ENCODE data around the gene LGALS9.

LGALS9 gene

DNA sequence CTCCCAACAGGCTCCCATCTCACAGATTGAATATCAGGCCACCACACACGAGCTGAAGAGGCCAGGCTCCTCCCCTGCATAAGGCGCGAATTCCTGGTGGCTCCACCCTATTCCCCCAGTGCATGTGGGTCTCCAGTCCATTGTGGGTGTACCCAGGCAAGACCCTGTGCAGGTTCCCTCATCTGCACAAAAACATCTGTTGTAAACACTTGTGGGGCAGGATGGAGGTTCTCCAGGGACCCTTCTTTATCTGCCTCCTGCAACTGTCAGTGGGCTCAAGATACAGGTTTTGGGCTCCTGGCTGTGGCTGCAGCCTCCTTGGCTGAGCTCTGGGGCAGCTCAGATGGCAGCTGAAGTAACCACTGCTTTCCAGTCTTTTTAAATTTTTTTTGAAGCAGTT lies 17.6 kb upstream of the LGALS9 start:
- ChIA-PET POLR2A (no interaction called here), CTCF (interaction anchor here (1.0 to 12.3 kb wide), 9 partner anchors 10 to 377 kb away, joined by 3 to 118 read pairs (median 5); no protein-coding TSS in a partner anchor)
- DNase-seq (ENCODE audit: extremely low spot score), result no peak
- TF ChIP-seq, protein P1, sequence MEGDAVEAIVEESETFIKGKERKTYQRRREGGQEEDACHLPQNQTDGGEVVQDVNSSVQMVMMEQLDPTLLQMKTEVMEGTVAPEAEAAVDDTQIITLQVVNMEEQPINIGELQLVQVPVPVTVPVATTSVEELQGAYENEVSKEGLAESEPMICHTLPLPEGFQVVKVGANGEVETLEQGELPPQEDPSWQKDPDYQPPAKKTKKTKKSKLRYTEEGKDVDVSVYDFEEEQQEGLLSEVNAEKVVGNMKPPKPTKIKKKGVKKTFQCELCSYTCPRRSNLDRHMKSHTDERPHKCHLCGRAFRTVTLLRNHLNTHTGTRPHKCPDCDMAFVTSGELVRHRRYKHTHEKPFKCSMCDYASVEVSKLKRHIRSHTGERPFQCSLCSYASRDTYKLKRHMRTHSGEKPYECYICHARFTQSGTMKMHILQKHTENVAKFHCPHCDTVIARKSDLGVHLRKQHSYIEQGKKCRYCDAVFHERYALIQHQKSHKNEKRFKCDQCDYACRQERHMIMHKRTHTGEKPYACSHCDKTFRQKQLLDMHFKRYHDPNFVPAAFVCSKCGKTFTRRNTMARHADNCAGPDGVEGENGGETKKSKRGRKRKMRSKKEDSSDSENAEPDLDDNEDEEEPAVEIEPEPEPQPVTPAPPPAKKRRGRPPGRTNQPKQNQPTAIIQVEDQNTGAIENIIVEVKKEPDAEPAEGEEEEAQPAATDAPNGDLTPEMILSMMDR (IDR thresholded peaks at IDR 0.05; ENCODE audit: control extremely low read depth, extremely low read depth, low read depth, missing control alignments), result no peak

DNA sequence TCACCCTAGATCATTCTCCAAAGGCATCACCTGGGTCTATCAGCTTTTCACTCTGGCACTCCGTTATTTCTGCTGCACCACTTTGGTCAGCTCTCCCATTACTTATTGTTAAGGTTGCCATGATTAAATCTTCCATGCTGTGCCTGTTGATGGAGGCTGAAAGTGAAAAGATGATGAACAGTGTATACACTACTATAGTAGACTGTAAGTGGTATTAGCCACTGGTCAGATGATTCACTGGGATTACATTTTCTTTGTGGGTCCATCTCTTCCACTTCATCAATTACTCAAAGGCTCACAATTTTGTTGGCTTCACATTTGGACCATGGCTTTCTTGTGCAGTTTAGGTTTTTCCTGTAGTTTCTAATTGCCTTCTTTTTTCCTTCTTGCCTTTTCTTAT lies 15.9 kb upstream of the LGALS9 start:
- no peak for DNase-seq (ENCODE audit: extremely low spot score)
- ChIA-PET POLR2A (no interaction called here), CTCF (interaction anchor here (0.9 to 12.3 kb wide), 8 partner anchors 9 to 379 kb away, joined by 3 to 118 read pairs (median 4); no protein-coding TSS in a partner anchor)
- TF ChIP-seq, protein P1 (IDR thresholded peaks at IDR 0.05; ENCODE audit: control extremely low read depth, extremely low read depth, low read depth, missing control alignments), result no peak

DNA sequence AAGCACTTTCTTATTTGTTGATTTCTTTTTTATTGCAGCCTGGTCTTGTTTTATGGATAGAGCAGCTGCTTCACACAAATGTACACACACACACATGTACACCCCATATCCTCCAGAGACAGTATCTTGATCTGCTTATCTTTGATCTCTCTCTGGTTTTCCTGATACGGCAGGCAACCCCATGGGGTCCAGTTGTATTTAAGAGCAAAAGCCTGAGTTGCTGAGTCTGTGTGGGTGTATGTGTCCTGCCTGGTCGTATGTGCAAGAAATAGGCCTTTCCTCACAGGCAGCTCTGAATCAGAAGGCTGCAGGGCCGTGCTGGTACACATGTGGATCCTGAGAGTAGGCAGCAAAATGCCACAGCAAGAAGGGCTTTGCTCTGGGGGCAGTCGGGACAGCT lies 14.6 kb upstream of the LGALS9 start:
- TF ChIP-seq, protein P1 (IDR thresholded peaks at IDR 0.05; ENCODE audit: control extremely low read depth, extremely low read depth, low read depth, missing control alignments), result no peak
- POLR2A ChIA-PET, result no interaction called here
- DNase-seq (ENCODE audit: extremely low spot score), result no peak
- CTCF ChIA-PET, result interaction anchor here (1.7 to 12.3 kb wide), 3 partner anchors 15 to 38 kb away, joined by 6 to 118 read pairs (median 6); no protein-coding TSS in a partner anchor

DNA sequence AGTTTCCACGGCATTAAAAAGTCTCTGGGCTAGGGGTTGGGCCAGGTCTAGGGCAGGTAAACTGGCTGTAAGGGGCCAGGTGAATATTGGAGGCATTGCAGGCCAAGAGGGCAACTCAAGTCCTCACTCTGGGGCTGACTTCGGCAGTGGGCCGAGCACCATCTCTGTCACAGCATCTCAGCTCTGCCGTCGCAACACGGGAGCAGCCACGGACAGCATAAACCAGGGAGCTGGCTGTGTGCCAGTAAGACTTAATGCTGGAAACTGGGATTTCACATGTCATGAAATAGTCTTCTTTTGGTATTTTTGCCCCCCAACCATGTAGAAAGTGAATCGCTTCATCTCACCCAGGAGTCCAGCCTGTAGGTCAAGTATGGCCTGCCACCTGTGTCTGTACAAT lies 12.6 kb upstream of the LGALS9 start:
- ChIA-PET POLR2A (interaction anchor here (0.6 kb wide), 1 partner anchor 316 kb away, joined by 10 read pairs; no protein-coding TSS in a partner anchor), CTCF (interaction anchor here (0.8 to 12.3 kb wide), 4 partner anchors 8 to 264 kb away, joined by 3 to 118 read pairs (median 3); no protein-coding TSS in a partner anchor)
- DNase-seq (ENCODE audit: extremely low spot score), result no peak
- TF ChIP-seq, protein P1 (IDR thresholded peaks at IDR 0.05; ENCODE audit: control extremely low read depth, extremely low read depth, low read depth, missing control alignments), result no peak

DNA sequence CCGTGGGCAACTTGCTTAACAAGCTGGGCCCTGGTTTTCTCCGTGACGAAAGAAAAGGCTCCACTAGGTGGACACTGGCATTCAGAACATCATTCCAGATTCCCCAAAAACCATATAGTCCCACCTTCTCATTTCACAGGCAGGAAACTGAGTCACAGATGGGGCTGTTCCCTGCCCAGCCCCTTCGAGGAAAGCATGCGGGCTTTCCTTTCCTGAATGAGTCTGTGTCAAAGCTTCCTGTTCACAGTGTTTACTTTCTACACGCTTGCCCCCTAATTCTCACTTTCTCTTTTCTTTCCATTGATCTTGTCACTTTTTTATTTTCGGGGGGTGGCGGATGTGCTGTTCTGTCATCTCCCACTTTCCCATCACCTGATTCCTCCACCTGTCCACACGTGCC lies 10.3 kb upstream of the LGALS9 start:
- CTCF ChIA-PET, result interaction anchor here (0.7 to 6.3 kb wide), 5 partner anchors 11 to 34 kb away, joined by 3 to 33 read pairs (median 3); no protein-coding TSS in a partner anchor

DNA sequence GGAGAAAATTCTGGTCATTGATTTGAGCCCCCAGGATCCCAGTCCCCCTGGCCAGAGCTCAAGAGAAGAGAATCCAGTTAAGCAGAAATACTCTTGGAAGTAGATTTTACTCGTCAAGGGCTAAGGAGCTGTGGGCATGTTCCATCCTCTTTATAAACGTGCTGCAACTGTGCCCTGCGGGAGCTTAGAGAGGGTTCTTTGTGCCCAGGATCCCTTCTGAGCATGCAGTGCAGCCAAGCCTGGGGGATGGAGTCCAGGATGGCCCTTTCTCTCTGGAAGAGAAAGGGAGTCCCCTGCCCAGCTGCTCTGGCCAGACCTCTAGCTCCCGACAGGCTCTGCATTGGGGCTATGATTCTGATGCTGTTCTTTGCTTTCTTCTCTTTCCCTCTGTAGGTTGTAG lies 9.5 kb upstream of the LGALS9 start:
- TF ChIP-seq, protein P1 (IDR thresholded peaks at IDR 0.05; ENCODE audit: control extremely low read depth, extremely low read depth, low read depth, missing control alignments), result no peak
- ChIA-PET CTCF (interaction anchor here (0.8 to 6.3 kb wide), 8 partner anchors 11 to 33 kb away, joined by 3 to 33 read pairs (median 6); no protein-coding TSS in a partner anchor), POLR2A (no interaction called here)
- DNase-seq (ENCODE audit: extremely low spot score), result no peak

More for the DNA sequence above, 10.3 kb upstream of the LGALS9 start:
- TF ChIP-seq, protein P1 (IDR thresholded peaks at IDR 0.05; ENCODE audit: control extremely low read depth, extremely low read depth, low read depth, missing control alignments), result no peak
- DNase-seq (ENCODE audit: extremely low spot score), result no peak
- POLR2A ChIA-PET, result interaction anchor here (0.5 kb wide), 1 partner anchor 88 kb away, joined by 3 read pairs; no protein-coding TSS in a partner anchor
